GM21723 (cell line): ENCODE measurements around the gene HOMEZ.
A peak's percentile ranks its signal among the peaks of the same experiment; 100 is the strongest.
"Not testable (repeated sequence)": the region's sequence is repeated elsewhere in the genome, so short reads cannot be mapped to it uniquely, and the experiment has no call there.

Experiments
- ATAC-seq: cut with Tn5 transposase; IDR thresholded peaks from one replicate; pipeline ENCODE4 v1.9.1; 2021; ENCODE audit warnings: mild to moderate bottlenecking, moderate library complexity; ENCODE audit not compliant: unreplicated experiment

Gene HOMEZ, protein sequence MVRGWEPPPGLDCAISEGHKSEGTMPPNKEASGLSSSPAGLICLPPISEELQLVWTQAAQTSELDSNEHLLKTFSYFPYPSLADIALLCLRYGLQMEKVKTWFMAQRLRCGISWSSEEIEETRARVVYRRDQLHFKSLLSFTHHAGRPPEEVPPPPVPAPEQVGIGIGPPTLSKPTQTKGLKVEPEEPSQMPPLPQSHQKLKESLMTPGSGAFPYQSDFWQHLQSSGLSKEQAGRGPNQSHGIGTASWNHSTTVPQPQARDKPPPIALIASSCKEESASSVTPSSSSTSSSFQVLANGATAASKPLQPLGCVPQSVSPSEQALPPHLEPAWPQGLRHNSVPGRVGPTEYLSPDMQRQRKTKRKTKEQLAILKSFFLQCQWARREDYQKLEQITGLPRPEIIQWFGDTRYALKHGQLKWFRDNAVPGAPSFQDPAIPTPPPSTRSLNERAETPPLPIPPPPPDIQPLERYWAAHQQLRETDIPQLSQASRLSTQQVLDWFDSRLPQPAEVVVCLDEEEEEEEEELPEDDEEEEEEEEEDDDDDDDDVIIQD

DNA sequence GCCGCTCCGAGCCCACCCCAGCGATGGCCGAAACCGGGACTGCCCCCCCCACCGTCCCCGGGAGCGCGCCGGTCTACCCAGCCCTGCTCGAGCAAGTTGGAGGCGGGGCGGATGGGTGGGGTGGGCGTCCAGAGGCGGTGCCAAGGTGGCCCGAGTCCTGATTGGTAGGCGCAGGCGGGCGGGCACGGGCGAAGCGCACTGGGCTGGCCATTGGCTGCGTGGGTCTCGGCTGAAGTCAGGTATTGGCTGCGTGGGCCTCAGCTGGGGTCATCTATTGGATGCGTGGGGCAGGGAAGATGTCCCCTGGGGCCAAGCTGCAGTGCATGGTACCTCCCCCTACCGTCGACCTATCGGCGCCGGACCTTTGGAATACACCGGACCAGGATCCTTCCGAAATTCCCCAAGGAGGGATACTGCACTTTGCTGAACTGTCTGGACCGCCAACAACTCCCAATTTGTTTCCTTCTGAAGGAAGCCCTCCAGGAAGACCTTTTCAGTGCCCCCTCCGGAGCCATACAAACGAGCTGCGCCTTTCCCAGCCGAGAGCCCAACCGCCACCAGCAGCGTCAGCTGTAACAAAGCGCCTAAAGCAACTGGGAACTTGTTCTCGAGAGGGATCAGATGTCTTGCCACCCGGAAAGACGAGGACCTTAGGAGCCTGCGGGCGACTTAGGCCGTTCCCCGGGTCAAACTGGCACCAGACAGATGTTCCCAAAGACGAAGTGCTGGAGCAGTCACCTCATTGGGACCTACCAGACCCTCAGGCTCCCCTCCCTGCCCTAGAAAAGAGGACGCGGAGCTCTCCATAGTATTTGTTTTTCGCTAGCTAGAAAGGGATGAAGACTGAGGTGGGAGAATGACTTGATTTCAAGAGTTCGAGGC, at the start of gene HOMEZ:
Gene HOMEZ (minus strand): TSS at position 113 of the 882 bp plus-strand sequence. CDS start 180 bp downstream, outside the sequence.
- peak; percentile 99 for ATAC-seq

DNA sequence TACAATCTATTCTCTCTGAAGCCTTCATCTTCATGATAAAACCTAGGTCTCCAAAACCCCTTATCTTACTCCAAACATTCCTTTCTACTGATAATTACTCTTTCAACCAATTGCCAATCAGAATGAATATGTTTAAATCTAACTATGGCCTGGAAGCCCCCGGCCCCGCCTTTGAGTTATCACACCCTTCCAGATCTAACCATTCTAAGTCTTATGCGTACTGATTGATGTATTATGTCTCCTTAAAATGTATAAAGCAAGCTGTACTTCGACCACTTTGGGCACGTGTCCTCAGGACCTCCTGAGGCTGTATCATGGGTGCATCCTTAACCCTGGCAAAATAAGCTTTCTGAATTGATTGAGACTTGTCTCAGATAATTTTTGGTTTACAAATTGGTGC, 49.7 kb upstream of the HOMEZ start:
- no peak for ATAC-seq

DNA sequence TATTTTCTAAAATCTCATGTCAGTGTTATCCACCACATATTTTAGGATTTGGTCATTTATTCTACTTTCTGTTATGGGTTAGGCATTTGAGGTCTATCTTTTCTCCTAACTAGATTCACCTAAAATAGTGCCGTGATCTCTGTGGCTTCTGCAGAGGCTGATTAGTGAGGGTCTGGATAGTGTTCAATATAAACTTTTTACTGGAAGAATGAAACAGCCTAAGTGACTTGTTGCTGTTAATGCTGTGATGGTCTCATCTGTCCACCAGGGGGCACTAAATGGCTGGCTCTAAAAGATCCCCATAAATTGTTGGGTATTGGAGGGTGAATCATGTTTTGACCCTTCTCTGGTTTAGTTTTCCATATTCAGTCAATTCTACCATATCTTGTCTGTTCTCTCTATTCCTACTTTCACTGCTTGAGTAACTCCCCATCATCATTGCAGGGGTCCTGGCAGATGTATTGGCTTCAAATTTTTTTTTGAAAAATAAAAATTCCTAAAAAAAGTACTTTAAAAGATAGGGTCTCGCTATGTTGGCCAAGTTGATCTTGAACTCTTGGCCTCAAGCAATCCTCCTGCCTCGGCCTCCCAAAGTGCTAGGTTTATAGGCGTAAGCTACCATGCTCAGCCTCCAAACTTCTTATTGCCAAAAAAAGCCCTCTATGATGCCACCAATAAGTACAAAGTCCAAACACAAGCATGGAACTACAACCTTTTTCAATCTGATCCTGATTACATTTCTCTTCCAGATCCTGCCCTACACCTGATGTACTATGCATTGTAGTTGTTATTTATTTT, 42.2 kb upstream of the HOMEZ start:
- no peak for ATAC-seq

DNA sequence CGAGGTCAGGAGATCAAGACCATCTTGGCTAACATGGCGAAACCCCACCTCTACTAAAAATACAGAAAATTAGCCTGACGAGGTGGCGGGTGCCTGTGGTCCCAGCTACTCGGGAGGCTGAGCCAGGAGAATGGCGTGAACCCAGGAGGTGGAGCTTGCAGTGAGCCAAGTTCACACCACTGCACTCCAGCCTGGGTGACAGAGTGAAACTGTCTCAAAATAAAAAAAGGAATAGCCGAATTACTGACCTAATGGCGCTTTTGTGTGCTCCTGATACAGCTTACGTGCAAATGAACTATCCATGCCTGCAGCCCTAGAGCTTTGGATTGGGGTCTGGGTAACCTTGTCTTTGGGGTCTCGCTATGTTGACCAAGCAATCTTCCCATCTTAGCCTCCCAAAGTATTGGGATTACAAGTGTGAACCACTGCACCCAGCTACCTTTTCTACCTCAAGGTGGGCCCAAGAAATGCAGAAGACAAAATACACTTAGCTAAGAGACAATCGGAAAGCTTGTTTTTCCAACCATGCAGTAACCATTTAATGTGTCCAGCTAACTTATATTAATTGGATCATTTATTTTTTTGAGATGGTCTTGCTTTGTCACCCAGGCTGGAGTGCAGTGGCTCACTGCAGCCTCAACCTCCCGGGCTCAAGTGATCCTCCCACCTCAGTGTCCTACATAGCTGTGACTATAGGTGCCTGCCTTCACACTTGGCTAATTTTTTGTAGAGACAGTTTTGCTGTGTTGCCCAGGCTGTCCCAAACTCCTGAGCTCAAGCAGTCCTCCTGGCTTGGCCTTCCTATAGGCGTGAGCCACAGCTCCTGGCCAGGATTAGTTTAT, 40.8 kb upstream of the HOMEZ start:
- no peak for ATAC-seq

DNA sequence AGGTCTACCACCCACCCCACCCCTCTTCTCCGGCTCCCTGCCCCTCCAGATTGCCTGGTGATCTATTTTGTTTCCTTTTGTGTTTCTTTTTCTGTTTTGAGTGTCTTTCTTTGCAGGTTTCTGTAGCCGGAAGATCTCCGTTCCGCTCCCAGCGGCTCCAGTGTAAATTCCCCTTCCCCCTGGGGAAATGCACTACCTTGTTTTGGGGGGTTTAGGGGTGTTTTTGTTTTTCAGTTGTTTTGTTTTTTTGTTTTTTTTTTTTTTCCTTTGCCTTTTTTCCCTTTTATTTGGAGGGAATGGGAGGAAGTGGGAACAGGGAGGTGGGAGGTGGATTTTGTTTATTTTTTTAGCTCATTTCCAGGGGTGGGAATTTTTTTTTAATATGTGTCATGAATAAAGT, 39.8 kb upstream of the HOMEZ start:
- not testable (repeated sequence) for ATAC-seq

DNA sequence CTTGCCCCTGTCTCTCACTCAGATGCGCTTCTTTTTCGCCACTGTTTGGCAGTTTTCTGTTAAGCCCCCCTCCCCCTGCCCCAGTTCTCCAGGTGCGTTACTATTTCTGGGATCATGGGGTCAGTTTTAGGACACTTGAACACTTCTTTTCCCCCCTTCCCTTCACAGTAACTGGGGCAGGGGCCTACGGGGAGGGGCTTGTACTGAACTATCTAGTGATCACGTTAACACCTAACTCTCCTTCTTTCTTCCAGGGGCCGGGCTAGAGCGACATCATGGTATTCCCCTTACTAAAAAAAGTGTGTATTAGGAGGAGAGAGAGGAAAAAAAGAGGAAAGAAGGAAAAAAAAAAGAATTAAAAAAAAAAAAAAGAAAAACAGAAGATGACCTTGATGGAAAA, 39.1 kb upstream of the HOMEZ start:
- no peak for ATAC-seq

DNA sequence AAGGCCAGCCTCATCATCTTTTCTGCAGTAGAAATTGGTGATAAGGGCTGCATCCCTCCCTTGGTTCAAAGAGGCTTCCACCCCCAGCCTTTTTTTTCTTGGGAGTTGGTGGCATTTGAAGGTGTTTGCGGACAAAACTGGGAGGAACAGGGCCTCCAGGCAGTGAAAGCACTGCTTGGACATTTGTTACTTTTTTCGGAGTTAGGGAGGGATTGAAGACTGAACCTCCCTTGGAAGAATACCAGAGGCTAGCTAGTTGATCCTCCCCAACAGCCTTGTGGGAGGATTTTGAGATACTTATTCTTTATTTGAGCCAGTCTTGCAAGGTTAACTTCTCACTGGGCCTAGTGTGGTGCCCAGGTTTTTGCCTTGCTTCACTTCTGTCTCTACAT, 38.5 kb upstream of the HOMEZ start:
- no peak for ATAC-seq

DNA sequence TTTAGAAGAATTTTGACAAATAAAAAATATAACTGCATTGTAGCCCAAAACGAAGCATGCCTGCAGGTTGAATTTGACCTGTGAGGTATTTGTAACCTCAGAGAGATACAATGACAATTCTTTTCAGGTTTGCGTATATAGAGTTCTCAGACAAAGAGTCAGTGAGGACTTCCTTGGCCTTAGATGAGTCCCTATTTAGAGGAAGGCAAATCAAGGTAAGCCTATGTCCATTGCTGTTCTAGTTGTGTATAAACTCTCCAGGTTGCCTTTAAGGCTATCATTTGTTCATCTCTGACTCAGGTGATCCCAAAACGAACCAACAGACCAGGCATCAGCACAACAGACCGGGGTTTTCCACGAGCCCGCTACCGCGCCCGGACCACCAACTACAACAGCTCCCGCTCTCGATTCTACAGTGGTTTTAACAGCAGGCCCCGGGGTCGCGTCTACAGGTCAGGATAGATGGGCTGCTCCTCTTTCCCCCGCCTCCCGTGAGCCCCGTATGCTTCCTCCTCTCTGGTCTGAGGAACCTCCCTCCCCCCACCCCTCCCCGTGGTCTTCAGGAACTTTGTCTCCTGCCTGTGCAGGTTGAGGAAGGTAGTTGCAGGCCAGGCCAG, 38.0 kb upstream of the HOMEZ start:
- ATAC-seq, result no peak

DNA sequence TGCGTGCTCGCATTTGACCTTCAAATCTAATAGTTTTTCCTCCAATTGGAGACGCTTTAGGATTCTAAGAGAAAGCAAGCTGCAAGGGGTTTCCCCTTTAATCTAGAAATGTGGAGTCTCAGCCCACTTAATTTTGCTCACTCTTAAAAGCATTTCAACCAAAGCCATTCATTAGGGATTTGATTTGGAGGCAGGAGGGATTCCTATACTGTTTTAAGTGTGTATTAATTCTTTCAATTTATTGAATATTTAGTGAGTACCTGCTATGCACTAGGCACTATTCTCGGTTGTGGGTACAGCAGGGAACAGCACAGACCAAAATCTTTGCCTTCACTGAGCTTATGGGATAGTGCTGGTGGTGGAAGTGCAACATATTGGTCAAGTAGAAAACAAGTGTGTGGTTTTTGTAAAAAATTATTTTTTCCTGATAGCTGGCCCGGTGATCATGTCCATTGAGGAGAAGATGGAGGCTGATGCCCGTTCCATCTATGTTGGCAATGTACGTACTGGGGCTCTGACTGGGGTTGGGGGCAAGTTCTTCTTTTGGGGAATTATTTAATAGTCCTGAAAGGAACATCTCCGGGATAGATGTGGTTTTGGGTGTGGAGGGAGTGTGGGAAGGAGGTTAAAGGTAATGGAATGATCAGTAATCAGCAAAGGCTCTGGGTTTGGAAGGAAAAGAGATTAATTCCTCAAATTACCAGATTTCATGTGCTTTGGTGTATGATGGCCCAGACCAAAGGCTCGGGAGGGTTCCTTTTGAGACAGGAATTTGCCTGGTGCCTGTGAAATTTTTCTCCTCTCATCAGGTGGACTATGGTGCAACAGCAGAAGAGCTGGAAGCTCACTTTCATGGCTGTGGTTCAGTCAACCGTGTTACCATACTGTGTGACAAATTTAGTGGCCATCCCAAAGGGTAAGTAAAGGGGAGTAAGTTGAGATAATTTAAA, 36.9 kb upstream of the HOMEZ start:
- ATAC-seq, result no peak

DNA sequence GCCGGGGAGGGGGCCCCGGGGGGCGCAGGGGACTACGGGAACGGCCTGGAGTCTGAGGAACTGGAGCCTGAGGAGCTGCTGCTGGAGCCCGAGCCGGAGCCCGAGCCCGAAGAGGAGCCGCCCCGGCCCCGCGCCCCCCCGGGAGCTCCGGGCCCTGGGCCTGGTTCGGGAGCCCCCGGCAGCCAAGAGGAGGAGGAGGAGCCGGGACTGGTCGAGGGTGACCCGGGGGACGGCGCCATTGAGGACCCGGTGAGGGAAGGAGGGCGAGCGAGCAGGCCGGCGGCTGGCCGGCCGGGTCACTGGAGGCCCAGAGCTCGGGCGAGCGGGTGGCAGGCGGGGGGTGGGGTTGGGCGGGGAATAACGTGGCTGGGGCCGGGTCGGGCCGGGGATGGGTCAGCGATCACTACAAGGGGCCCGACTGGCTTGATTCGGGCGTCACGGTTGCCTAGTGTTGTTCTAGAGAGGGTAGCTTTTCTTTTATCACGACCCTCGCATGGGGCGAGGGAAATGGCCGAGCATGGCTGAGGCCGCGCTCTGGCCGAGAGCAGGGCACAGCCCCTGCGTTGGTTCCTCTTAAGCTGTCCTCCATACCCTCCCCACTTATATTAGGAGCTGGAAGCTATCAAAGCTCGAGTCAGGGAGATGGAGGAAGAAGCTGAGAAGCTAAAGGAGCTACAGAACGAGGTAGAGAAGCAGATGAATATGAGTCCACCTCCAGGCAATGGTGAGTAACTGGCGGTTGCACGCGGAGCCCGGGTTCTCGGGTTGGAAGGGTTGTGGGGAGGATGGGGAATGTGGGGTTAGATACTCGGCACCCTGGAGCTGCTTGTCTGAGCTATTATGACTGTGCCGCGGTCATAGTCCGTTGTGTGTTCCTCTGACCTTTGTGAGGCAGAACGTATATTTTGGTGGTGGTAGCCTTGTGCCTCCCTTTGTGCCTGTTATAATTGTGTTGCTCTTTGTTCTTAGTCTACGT, 35.9 kb upstream of the HOMEZ start:
- ATAC-seq, result peak; percentile 16

DNA sequence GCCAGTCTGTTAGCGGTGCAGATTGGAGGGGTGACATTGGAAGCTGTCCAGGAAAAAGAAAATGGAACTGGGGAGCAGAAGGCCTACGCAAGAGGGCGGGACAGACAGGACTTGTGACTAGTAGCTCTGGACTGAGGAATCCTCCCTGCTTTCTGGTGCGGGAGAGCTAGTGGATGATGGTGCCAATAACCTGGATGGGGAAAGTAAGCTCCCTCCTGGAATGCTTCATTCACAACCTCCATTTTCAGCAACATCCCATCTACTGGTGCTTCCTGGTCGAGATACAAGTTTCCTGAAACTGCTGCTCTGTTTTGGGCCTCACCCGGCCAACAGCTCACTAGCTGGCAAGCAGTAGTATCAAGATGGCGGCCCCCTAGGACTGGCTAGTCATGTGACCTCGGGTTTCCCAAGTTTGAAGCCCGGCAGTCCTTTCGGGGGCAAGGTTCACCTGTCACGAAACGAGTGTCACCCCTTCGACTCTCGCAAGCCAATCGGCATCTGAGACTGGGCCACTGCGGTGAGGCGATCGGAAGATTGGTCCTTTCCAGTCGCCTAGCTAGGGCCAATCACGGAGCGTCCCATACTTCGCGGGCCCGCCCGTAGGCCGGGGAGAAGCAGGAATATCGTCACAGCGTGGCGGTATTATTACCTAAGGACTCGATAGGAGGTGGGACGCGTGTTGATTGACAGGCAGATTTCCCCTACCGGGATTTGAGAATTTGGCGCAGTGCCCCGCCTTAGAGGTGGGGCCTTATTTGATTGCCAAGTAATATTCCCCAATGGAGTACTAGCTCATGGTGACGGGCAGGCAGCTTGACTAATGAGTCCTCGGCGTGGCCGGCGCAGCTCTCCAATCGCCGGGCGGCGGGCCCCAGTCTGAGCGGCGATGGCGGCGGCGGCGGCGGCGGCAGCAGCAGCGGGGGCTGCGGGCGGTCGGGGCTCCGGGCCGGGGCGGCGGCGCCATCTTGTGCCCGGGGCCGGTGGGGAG, 34.9 kb upstream of the HOMEZ start, which contains the start of gene PABPN1:
Gene PABPN1 (plus strand): TSS at position 874 of the 988 bp plus-strand sequence. CDS start 13 bp downstream, at position 887.
- peak; percentile 90 for ATAC-seq

DNA sequence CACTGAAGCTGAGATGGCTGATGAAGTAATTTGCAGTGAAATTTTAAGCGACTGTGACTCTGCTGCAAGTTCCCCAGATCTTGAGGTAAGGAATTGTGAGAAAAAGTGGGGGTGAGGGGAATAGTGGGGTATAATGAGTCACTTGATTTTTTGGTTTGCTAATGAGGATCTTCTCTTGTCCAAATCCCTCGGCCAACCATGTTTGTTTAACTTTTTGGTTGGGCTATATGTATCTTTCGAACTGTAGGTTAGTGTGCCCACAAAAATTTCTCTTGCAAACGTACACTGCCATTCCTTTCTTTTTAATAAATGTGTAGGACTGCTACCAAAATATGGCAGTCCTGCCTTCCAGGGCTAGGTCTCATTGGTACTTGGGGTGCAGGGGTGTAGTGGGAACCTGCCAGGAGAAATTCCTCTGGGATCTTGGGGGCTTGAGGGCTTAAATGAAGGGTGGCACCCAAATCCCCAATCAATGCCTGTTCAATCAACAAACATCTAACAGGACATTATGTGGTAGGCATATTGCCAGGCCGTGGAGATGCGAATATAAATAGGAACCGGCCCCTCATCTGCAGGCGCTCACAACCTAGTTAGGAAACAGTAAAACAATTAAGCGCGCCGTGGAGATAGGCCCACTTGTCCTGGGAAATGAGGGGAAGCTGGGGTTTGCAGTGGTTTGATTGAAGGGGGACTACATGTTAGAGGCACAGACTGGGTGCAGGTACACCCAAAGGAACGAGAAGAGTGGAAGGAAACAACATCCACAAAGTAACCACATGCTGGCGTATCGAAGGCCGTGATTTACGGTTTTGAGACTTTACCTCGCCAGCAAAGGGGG, 34.0 kb upstream of the HOMEZ start:
- ATAC-seq, result no peak

DNA sequence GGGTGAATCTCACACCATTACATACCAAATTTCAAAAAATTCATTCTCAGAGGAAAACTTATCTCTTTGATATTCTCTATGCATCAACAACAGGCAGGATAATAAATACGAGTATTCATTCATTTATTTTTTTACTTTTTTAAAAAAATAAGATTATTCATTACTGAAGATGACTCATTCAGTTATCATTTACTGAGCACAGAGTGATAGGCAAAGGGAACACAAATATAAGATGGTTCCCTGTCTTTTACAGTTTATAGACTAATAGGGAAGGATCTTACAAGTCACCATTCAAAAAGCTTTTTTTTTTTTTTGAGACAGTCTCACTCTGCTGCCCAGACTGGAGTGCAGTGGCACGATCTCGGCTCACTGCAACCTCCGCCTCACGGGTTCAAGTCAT, 30.4 kb upstream of the HOMEZ start:
- ATAC-seq, result no peak

DNA sequence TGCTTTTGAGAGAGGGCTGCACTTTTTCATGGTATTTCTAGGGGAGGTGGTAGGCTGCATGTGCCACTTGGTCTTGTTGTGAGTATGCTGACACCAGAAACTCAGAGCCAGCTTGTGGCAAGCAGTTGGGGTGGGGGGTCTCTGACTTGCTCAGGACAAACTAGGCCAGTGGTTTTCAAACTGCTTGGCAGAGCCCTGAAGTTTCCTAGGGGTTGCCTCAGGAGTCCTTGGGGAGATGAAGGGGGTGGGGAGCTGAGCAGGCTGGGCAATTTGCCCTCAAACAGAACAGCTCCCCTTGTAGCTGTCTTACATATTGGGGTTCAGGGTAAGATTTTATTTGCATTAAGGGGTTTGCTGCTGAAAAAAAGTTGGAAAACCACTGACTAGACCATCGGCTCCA, 24.6 kb upstream of the HOMEZ start:
- no peak for ATAC-seq
